Hematopoietic multipotent progenitor cell treated with erythropoietin and hydrocortisone succinate and interleukin-3 and kit ligand, for 17 days (in vitro differentiated cells): Measurements from ENCODE around the gene ADARB2.
A peak's percentile ranks its signal among the peaks of the same experiment; 100 is the strongest.

ENCODE experiments used
- DNase-seq: peaks from one replicate; pipeline ENCODE4 v3.0.0-alpha.2; 2015; ENCODE audit warnings: low spot score

Gene ADARB2

DNA sequence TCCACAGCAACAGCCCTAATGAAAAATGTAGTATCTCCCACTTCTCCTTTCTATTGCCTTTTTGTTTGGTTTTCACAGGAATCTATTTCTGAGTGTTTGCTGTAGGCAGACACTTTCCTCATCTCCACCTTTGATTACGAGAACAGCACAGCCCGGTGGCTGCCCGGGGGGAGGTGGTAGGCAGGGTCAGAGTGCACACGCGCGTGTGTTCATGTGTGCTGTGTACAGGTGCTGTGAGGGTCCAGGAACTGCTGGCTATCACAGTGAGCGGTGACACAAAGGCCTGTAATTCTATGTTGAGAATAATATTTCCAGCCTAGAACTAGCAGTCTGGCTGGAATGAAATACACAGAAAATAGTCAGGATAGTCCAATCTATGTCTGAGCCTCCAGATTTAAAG is 212.8 kb downstream of the ADARB2 start:
- DNase-seq = no peak

DNA sequence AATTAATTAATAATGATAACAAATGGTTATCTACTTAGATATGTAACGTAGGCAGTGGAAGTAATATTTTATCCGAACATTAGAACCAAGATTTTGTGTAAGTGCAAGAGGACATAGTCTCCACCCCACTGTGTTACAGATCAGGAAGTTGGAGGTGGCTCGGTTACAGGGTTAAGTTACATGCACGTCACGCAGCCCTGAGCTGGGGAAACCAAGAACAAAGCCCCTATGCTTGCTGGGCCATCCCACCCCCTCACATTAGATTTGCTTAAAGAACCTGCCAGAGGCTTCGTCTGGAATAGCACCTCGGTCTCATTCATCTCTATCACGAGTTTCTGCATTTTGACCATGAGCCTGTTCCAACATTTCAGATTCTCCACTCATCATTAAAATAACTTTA is 214.1 kb downstream of the ADARB2 start:
- no peak for DNase-seq

DNA sequence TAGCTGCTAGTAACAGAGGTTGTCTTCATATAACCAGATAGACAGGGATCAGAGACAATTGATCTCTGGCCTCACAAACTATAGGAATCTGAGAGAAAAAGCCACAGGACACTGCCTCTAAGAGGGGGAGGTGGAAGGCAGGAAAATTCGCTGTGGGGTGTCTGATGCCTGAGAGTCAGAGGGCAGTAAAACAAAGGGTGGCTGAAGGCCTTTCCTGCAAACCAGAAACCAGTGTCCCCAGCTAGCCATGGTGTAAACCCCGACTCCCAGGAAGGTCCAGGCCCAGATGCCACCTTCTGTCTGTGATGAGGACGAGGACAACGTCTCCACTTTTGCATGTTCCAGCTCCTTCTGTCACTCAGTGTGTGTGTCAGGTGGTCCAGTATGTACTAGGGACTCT is 215.1 kb downstream of the ADARB2 start:
- no peak for DNase-seq

DNA sequence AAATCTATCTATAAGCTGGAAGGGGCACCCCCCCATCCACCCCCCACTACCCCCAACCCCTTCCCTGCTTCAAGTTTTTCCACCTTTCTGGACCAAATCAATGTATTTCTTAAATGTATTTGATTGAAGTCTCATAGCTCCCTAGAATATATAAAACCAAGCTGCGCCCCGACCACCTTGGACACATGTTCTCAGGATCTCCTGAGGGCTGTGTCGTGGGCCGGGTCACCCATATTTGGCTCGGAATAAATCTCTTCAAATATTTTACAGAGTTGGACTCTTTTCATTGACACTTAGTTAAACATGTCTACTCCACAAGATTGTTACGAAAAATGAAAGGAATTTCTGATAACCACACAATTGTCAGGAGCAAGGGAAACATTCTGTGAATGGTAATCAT is 215.6 kb downstream of the ADARB2 start:
- DNase-seq = no peak

DNA sequence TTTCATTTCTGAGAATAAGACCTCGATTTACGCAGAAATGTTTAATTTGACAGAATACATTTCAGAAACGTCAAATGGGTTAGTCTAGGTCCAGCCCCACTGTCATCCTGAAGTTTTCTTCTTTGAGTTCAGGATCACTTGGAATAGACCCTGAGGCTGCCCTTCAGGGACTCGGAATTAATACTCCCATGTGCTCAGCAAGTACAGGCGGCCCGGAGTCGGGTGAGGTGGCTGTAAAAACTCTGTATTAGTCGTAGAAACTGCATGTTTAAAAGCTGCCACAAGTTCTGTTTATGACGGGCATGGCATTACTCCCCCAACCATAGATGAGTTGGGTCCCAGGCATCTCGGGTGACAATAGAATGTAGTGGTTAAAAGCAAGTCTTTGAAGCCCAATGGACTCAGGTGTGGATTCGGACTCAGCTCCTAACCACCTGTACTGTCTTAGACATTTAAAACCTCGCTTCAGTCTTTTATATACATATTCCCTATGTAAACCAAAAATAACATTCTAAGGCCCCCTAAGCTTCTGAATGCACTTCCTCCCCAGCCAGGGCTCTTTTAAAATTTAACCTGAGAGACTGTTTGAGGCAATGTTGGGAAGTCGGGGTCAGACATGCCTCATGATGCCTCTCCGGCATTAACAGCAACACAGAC is 216.3 kb downstream of the ADARB2 start:
- no peak for DNase-seq

DNA sequence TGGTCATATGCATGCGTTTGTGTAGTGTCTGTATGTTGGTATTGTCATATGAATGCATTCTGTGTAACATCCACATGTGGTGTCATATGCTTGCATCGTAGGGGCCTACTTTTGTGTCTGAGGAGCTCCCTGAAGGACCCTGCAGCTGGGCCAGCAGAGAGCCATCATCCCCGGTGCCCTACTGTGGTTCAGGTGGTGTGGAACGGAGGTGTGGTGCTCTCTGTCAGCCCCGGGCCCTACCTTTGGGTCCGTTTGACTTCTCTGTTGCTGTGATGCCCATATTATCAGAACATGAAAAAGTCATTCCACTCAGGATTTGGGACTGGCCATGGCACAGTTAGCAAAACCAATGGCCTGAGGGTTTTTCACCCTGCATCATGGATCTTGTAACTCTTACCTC is 217.9 kb downstream of the ADARB2 start:
- no peak for DNase-seq

DNA sequence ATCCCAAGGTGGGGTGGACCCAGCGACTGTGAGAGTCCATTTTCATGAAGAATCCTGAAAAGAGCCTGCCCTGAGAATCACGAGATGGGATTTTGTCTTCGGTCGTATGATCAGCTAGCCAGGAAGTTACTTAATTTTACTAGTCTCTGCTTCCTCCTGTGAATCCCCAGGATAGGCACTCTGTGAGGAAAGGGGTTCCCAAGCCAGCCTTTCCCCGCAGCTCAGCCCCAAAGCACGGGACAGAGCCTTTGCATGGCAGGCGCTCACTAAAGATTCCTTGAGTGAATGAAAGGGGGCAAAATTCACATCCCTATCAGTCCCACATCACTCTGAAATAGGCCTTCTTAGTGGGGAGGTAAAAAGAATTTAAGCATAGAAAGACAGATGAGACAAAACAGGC is 219.6 kb downstream of the ADARB2 start:
- no peak for DNase-seq

DNA sequence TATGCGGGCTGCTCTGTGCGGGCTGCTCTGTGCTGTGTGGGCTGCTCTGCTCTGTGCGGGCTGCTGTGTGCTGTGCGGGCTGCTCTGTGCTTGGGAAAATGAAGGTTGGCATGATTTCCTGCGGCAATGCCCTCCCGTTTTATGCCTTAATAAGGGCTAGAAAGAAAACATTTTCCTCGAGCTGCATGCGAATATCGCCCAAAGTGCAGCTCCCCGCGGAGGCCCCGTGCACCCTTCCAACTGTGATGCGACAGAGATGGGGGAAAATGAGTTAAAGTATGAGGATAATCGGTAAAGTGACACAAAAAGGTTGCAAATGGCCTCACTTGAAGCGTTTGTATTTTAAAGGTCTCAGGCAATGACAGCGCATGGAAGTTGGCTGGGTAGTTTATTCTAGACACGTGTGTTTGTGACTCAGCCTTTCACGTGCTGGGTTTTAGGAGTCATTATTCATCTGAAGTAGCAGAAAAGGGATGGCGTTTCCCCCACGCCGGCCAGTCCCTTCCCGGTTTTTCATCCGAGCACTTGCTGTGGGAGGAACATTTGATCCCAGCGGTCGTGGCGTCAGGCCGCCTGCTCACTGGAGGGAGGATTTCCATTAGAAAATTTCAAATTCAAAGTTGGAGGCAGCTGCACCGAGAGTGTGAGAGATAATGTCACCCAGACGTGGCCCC is 220.7 kb downstream of the ADARB2 start:
- no peak for DNase-seq

DNA sequence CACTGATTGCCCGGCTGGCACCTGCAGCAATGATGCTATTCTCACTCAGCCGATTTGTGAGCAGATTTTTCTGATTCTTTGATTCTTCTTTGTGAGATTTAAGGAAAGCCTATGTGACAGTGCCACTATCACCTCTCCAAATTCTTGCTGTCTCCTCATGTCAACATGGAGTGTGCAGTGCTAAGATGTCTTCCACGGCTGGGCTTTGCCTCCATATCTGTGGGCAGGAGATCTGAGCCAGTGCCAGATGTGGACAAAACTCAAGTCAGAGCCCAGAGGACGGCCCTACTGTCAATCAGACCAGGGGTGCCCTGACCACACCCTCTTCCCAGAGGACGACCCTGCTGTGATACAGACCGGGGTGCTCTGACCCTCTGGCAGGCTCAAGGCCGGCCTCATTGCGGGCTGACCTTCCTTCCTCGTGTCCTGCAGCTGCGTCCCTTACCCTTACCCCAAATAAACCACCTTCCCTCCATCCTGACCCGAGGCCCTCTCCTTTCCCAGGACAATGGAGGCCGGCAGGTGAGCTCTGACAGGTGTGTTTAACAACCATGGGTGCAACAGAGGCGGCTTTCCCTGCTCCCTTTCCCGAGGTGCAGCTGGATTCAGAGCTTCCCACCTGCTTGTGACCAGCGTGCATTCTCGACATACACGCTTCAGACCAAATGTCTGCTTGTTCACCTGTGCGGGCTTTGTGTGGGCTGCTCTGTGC is 221.4 kb downstream of the ADARB2 start:
- DNase-seq = no peak

DNA sequence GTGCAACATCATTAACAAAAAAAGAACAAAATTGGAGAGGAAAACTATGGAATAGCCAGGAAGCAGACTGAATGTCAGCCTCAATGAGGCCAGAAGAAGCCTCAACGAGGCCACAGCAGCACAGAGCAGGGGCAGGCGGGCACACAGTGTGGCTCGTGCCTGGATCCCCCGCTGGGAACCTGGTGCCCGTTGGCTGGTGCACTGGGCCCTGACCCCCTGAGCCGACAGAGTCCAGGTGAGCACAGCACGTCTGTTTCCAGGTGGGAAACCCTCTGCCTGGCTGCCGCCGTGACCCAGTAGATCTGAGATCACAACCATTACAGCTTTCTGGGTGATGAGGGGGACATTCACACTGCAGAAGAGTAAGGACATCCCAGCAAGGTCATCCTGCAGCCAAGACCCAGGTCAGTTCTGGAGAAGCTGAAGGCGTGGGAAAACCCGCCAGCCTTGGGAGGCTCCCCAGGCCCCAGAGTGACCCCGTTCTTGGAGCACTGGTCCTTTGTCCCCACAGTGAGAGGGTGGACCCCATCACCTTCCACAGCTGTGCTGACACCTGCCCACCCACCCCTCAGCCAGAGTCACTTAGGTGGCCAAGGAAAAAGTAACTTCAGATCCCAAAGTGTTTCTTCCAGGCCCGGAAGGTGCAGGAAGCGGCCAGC is 222.1 kb downstream of the ADARB2 start:
- no peak for DNase-seq

DNA sequence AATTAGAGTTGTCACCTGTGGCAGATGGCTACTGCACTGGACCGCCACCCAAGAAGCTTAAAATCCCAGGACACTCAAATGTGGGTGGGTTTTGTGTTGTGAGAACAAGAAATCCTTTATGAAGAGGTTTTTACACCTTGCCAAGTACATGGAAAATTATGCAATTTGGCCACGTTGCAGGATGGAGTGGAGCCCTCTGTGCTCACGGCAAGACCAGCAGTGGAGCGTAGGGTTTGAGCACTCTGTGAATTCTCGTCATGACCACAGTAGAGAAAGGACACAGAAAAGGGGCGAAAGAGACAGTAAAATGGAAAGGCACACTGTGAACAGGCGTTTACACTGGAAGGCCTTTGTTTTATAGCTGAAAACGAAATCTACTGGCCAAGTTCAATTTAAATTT is 222.6 kb downstream of the ADARB2 start:
- no peak for DNase-seq

DNA sequence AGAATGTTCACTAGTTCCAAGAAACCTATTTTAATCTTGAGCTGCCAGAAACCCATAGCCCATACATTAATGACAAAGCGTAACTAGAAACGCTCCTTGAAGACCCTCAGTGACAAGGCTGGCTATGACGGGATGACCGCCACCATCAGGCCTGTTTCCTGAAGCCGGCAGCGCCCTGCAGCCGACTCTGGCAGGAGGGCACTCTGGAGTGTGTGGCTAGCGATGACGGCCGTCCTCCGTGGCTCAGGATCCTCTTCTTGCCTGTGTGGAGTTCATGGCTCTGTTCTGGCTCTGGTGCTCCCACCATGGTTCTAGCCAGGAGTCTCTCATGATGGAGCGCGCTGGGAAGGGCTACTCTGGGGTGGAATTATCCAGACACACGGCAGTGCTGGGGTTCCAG is 224.1 kb downstream of the ADARB2 start:
- no peak for DNase-seq

DNA sequence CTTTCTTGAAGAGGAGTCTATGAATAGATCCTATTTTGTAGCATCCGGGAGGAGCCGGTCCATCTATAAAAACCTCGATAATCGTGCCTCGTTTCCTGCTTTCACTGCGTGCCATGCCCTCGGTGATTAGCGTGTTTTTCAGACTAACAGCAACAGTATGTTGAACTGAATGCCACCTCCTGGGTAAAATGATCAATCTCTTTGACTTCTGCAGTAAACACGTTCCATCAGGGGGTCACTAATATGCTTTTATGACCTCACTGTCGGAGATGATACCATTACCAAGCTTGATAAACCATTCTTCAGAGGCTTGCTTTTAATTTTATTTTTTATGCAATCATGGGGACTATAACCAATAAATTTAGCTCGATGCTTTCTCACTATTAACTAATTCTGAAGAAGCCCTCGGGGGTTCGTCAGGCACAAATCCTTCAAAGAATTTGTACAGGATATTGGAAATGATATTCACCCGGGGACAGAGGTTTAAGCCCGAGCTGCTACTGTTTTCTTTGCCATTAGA is 228.3 kb downstream of the ADARB2 start:
- no peak for DNase-seq

DNA sequence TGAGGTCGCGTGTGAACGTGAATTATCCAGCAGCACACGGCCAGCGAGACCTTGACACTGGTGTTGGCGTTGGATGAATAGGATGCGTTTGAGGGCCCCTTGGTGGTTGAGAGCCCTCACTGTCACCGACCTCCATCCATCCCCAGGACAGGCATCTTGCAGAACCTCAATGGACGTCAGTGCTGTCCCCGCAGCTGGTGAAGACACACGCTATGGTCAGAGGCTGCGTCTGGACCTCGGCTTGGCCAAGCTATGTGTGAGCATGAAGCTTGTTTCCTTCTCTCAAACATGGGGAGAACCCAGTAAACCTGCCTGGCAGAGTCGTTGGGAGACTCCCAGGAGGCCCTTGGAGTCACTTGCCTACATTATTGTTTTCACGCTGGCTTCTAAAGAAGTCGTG is 229.2 kb downstream of the ADARB2 start:
- DNase-seq = no peak

DNA sequence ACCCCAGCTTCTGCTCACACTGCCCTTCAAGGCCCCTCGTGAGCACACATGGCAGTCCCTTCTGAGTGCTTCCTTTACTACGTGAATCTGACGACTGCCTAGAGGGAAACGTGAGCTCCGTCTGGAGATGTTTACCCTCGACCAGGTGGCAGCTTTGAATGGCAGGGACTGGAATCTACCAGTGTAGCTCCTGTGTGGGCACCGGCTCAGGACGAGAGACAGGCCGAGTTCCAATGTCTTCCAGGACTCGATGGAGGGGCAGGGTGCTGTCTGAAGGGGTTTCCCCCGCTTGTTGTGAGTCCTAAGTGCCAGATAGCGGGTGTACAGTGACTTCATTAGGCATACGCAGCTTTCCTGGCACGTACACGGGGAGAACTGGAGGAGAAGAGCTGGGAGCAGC is 229.9 kb downstream of the ADARB2 start:
- DNase-seq = no peak

DNA sequence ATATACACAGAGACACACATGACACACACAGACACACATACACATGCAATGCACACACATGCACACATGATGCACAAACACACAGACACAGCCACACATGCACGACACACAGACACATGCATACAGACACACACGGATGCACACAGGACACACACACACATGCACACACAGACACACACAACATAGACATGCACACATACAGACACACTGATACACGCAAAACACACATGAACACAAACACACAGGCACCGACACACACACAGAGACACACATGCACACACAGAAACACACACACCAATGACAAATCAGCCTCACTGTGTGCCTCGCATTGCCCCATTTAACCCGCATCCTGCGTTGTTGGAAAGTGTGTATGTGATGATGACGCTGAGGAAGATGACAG is 232.4 kb downstream of the ADARB2 start:
- no peak for DNase-seq

DNA sequence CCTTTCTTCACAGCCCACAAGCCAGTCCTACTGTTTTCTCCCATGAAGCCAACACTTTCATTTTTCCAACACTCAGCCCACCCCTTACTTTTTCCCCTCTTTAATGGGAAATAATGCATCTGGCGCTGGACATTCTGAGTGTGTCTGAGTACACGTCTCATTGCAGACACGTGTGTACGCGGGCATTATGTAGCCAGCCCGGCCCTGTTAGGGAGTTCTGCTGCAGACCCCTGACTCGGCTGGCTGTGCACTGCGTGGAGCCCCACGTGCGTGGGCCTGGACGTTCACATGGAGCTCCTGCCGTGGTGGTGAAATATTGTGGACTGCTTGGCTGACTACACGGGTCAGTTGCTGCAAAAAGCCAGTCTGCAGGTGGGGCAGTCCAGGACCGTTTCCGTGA is 233.0 kb downstream of the ADARB2 start:
- no peak for DNase-seq

DNA sequence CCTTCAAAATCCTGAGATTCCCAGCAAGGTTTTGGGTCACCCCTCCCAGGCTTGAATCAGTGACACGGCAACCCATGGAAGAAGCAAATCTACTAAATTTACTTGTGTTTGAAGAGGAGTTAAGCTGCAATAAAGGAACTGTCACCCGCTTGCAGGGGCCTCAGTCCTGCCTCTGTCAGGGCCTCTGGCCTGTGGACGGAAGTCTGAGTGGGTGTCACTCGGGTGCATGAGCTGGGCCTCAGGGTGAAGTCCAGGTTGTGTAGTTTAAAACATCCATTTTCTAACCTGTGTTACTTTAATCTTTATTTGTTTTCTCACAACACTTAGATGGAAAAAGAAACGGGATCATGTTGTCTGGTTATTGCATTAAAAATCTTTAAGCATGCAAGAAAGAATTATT is 234.9 kb downstream of the ADARB2 start:
- no peak for DNase-seq

DNA sequence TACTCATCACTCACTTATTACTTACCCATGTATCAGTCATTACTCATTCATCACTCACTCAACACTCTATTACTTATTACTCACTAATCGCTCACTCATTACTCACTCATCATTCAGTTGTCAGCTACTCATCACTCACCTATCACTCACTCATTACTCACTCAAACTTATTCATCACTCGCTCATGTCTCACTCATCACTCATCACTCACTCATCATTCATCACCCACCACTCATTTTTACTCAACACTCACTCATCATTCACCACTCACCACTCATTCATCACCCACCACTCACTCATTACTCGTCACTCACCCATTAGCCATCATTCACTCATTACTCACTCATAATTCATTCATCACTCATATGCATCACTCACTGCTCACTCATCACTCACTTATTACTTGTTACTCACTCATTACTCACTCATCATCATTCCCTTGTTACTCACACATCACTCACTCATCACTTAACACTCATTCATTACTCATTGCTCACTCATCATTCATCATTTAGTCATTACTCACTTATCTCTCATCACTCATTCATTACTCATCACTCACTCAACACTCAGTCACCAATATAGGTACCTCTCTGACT is 237.9 kb downstream of the ADARB2 start:
- peak; percentile 6 for DNase-seq

DNA sequence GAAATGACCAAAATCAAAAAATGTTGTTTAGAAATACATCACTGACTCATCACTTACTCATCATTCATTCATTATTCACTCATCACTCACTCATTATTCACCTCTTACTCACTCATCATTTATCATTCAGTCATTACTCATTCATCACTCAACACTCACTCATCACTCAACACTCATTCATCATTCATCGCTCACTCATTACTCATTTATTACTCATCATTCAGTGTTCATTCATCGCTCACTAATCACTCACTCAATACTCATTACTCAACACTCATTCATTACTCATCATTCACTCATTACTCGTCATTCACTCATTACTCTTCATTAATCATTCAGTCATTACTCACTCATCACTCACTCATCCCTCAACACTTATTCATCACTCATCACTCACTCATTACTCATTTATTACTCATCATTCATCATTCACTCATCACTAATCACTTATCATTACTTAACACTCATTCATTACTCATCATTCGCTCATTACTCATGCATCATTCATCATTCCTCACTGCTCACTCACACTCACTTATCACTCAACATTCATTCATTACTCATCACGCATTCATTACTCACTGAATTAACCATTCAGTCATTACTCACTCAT is 238.5 kb downstream of the ADARB2 start:
- peak; percentile 9 for DNase-seq

DNA sequence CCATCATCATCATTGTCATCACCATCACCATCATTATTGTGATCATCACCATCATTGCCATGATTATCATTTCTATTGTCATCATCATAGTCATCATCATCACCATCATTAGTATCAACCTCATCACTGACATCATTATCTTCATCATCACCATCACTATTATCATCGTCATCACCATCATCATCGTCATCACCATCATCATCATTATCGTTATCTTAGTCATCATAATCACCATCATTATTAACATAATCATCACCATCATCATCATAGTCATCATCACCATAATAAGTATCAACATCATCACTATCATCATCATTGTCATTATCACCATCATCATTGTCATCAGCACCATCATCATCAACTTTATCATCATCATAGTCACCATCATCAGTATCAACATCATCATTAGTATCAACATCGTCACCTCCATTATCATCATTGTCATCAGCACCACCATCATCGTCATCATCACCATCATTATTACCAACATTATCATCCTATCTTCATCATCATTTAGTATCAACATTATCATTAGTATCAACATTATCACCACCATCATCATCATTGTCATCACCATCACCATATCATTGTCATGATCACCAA is 241.3 kb downstream of the ADARB2 start:
- DNase-seq = no peak

DNA sequence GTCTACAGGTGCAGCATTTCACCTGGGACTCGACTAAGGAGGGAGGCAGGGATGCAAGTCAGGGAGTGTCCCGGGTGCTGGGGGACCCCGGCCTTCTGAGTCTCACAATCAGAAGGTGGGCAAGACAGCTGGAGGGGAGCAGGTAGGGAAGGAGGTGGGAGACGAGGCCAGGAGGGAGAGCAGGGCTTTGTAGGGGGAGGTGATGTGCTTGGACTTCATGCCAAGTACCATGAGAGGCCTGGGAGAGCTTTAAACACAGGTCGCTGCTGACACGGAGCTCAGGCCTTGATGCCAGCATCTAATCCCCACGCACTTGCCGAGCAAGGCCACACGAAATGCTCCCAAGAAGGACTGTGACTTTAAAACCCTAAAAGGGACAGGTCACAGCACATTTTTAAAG is 244.7 kb downstream of the ADARB2 start:
- DNase-seq = no peak
